ENCODE measurements around the gene MED13L. TPM values are rescaled to one million over a fixed set of nuclear protein-coding genes. Genes with fewer than 3 reads are reported as not detected.

The MED13L gene
- total and polyA plus RNA-seq, 2 of the 4 experiments (the other 2 are of a cell fraction): 17.9 to 49.1 TPM

GRCh38 chr12:116276652-116277466 is 634 bp downstream of the MED13L start:
- no peak overlapping the region for H2BK120ac ChIP-seq (ENCODE audit: low read depth, low read length)
- no peak overlapping the region for H4K91ac ChIP-seq (ENCODE audit: insufficient read depth, low read depth, low read length)
- DNase-seq (peak; percentile 59), ATAC-seq (ENCODE audit: low read depth) (peak; percentile 31)
- peak overlapping the region; percentile 95 for H2AK9ac ChIP-seq (replicated peaks; ENCODE audit: low read depth, low read length, poor library complexity)
- H2BK20ac ChIP-seq (ENCODE audit: low read depth, low read length): no peak overlapping the region
- H3K14ac ChIP-seq (replicated peaks; ENCODE audit: low read depth, low read length): no peak overlapping the region; the same call in 1 of the 2 replicates
- H4K8ac ChIP-seq (ENCODE audit: low read depth in 2 of 2, low read length in 2 of 2): no peak overlapping the region
- peak overlapping the region; percentile 79 for H3K9ac ChIP-seq (ENCODE audit: low read depth, low read length)
- ChIA-PET POLR2A (ENCODE audit: unreplicated experiment) (no interaction called here), CTCF (interaction anchor here (0.7 kb wide), 1 partner anchor 151 kb away, joined by 3 read pairs; no protein-coding TSS in a partner anchor)
- no peak overlapping the region for H4K5ac ChIP-seq (ENCODE audit: low read depth, low read length)
- H2BK5ac ChIP-seq (ENCODE audit: low read depth, low read length, poor library complexity, severe bottlenecking): peak overlapping the region; percentile 79
- H3K4ac ChIP-seq (ENCODE audit: low read depth, low read length): peak overlapping the region; percentile 28; the same call in 1 of the 2 replicates
- no peak overlapping the region for H2BK15ac ChIP-seq (ENCODE audit: low read depth, low read length)
- H3K27ac ChIP-seq (ENCODE audit: insufficient read depth, low read length): peak overlapping the region; percentile 91
- intact Hi-C loops (cut with micrococcal nuclease): loop anchor here (1.0 to 5.0 kb wide), 8 partner anchors 106 to 415 kb away; no protein-coding TSS in a partner anchor
- no peak overlapping the region; the same call in 1 of the 2 replicates for H2AK5ac ChIP-seq (ENCODE audit: low read depth, low read length)
- no peaks in the 10 kb centered on the region for H3K36me3 ChIP-seq (ENCODE audit: control insufficient read depth, insufficient read depth, low read length)
- H2AFZ ChIP-seq (replicated peaks; ENCODE audit: low read length, poor library complexity): peak overlapping the region; percentile 93
- H4K20me1 ChIP-seq (ENCODE audit: insufficient read depth, low read length): peaks cover 47% of the 10 kb centered on the region
- no peak for TF ChIP-seq CHD1 (IDR thresholded peaks at IDR 0.05; ENCODE audit: low read depth, low read length)
- peak; percentile 28; the same call in 1 of the 2 replicates for TF ChIP-seq CEBPB (IDR thresholded peaks at IDR 0.05; ENCODE audit: low read depth, low read length)
- 0 out of 2 replicates have a peak, but pooled peaks have one; percentile 8 for TF ChIP-seq MXI1 (IDR thresholded peaks at IDR 0.05; ENCODE audit: borderline replicate concordance, low read depth, low read length)
- H3K23ac ChIP-seq (ENCODE audit: low read depth, low read length): peak overlapping the region; percentile 69; the same call in 1 of the 2 replicates
- H3K4me1 ChIP-seq (ENCODE audit: control insufficient read depth, insufficient read depth, low read length): no peaks in the 10 kb centered on the region
- peaks cover 4% of the 10 kb centered on the region; the same call in 1 of the 2 replicates for H3K9me1 ChIP-seq (ENCODE audit: insufficient read depth, low read length)
- peak overlapping the region; percentile 58 for H3K4me3 ChIP-seq (ENCODE audit: insufficient read depth, low read depth, low read length)
- H3K9me3 ChIP-seq (ENCODE audit: control insufficient read depth, insufficient read depth, low read length): no peaks in the 10 kb centered on the region
- peak overlapping the region; percentile 76; the same call in 1 of the 2 replicates for H3K4me2 ChIP-seq (ENCODE audit: low read depth, low read length)
- WGBS, 2 experiments (ENCODE audit: extremely low coverage in 2 of 2, insufficient read length in 1 of 2): 0% methylated on average over 37 of the region's 104 CpGs; no CpG with 5 or more reads in 1 of the 2 experiments
- no peaks in the 10 kb centered on the region for H3K27me3 ChIP-seq (ENCODE audit: control insufficient read depth, insufficient read depth, low read length)
- H3K18ac ChIP-seq (ENCODE audit: low read depth, low read length): no peak overlapping the region; the same call in 1 of the 2 replicates
- peaks cover 4 to 25% of the 10 kb centered on the region in 2 experiments; a peak in 3 of 4 replicates for H3K79me1 ChIP-seq (ENCODE audit: low read depth in 1 of 2, low read length in 2 of 2)
- no TSS peak for BruUV-seq (replicated peaks)
- H3K56ac ChIP-seq (ENCODE audit: extremely low read depth, insufficient read depth, low read length): peak overlapping the region; percentile 43; the same call in 1 of the 2 replicates
- in situ Hi-C loops (cut with MboI; ENCODE audit: low sequenced_read_pairs): no loop called here
- dilution Hi-C loops (cut with HindIII; ENCODE audit: low sequenced_read_pairs, unreplicated experiment): no loop called here
